Activated T-cell treated with anti-CD3 and anti-CD28 coated beads, Interleukin-2, amount 50 U/mL, for 1 hour (primary cell): ENCODE results near the gene MED19.
A peak's percentile ranks its signal among the peaks of the same experiment; 100 is the strongest.
"Not testable (repeated sequence)": the region's sequence is repeated elsewhere in the genome, so short reads cannot be mapped to it uniquely, and the experiment has no call there.

Experiments
- DNase-seq: peaks from one replicate; pipeline ENCODE4 v3.0.0-alpha.2; 2020

The MED19 gene

DNA sequence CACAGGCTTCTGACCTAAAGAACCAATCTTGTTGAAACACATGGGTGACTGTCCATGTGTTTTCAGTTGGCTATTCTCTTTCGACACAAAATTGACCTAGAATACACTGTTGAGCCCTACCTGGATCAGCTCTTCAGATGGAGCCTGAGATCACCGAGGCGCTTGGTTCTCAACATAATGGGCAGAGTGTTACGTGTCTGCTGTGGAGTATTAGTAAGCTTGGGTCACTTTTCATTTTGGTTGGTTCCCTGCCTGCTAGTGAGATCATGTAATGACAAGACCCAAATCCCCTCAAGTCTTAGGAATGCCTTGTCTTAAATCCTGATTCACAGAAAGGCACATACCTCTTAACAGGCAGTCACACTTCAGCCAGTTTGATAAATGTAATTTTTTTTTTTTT, 8.7 kb downstream of the MED19 start:
- DNase-seq, result no peak

DNA sequence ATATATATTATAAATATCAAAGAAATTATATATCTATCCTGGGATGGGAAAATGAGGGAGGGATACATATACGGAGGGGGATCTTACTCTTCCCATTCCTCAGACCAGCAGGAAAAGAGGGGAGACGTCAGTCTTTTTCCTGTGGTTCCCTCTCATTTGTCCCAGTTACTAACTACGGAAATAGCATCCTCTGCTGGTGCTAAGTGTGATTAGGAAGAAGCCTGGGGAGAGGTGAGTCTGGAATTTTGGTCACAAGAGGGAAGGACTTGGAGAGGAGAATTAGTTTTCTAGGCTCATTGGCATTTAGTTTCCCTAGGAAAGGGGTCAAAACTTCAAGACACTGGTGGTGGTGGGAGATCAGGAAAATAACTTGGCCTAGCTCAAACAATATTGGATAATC, 11.6 kb downstream of the MED19 start:
- no peak for DNase-seq

GRCh38 chr11:57699813-57700212, 12.2 kb downstream of the MED19 start:
- no peak for DNase-seq

GRCh38 chr11:57698843-57699365, 13.1 kb downstream of the MED19 start:
- no peak for DNase-seq

DNA sequence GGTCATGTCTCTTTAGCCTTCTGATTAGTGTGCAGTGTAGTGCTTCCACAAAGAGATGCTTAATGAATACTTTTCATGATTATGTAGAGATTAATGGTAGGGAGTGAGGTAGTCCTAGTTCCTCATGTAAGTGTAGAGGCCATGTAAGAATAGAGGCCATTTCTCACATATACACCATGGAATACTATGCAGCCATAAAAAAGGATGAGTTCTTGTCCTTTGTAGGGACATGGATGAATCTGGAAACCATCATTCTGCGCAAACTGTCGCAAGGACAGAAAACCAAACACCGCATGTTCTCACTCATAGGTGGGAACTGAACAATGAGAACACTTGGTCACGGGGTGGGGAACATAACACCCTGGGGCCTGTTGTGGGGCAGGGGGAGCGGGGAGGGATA, 21.5 kb downstream of the MED19 start:
- not testable (repeated sequence) for DNase-seq

DNA sequence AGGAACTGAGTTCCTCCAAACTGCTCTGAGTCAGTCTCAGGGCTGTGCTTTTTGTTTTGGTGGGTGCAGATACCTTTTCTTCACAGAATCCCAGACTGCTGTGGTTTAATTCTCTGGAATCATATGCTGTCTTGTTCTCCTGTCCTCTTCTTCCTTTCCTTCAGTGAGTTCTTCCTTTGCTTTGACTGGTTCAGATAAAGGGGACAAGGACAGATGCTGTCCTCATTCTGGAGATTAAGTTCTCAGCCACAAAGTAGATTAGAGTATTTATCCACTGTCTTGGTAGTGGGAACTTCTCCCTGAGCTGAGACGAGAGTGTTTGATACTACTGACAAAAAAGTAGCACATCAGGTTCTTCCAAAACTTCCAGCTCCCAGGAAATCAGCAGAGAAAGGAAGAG, 30.8 kb downstream of the MED19 start:
- no peak for DNase-seq

DNA sequence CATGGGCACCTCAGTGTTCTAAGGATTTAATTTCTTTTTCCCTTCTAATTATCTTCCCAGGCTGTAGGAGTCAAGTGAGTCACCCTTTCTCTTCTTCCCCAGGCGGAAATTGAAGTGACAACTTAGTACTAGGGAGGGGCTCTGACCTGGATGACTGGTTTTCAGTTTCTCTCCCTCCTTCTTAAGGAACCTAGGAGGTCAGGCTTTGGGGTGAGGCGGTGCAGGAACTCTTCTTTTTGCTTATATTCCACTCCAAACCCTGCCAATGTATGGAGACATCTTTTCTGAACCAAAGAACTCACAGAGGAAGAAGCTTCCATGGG, 31.5 kb downstream of the MED19 start:
- DNase-seq, result no peak

- no peak for DNase-seq
Measured at GRCh38 chr11:57679396-57679795, 32.6 kb downstream of the MED19 start.

DNA sequence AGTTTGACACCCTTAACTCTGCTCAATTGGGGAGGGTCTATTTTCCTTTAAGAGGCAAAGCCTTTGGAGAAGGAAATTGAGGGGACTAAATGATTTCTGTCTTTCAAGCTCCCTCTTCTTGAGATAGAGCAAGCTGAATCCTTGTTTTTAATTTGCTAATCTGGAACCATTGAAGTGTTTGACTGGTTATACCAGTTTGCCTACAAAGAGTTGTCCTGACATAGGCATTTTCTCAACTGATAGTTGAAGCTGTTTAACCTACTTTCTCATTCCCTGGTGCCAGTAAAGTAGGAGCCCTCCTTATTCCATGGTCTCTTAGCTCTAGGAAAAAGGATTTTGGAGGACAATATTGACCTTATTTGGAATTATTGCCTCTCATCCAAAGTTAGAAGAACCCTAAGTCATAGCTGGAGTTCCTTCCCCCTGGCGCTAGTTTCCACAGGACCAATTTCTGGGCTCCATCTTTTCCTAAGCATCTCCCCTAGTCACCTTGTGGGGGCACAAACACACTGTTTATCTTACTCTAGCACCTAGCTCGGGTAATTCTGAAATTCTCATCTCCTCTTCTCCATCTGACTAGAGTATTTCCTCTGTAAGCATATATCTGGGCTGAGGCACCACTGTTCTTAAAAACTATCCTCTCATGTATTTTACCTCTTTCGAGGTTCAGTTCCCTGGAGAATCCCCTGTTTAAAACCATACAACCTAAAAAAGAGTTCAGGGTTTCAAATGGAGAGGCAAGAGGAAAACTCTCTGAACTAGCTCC, 36.7 kb downstream of the MED19 start:
- DNase-seq, result no peak

GRCh38 chr11:57674251-57674650, 37.8 kb downstream of the MED19 start:
- no peak for DNase-seq

DNA sequence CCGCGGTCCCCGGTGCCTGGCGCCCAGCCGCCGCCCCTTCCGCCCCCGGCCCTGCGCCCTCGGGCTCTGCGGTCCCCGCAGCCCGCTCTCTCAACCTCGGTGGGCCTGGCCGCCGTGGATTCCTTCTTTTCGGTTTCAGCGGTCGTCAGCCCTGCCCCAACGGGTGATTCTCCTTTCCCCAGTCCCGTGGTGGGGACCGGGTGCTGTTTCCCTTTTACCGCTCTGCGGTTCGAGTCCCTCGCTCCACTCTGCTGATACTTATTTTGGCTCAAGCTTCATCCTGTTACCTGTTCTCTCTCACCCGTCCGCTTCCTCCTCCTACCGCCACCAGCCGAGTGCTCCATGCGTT, 43.6 kb downstream of the MED19 start:
- no peak for DNase-seq

DNA sequence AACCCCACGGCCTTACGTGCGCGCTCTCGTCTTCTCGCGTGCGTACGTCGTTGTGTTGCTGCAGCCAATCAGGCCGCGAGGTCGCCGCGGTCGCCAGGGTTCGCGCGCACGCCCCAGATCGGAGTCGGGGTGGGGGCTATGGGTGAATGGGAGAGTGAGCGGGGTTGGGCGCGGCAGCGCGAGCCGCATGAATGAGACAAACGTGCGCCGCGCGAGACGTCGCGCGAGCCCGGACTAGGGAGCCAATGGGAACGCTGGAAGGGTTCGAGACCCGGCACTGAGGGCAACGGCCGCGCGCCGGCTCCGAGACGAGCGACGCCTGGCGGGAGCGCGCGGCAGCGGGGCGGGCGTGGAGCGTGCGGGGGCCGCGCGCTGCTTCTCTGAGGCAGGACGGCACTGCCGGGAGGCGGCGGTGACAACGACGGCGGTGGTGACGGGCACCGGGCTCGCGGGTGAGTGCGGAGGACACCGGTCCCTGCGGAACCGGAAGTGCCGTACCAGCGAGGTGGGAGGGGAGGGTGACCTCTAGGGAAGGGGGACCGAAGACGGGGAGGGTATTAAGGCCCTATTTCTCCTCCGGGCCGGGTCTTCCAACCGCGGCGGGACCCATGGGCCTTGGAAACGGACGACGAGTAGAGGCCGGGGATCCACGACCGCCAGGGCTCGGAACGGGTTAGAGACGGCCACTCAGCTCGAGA, 44.1 kb downstream of the MED19 start, which contains the start of gene ZDHHC5:
TSS of gene ZDHHC5 (plus strand) at position 379 of the 698 bp plus-strand sequence. CDS start 4,977 bp downstream, outside the sequence.
- peak; percentile 99 for DNase-seq

GRCh38 chr11:57667117-57667735, 44.8 kb downstream of the MED19 start:
- peak; percentile 83 for DNase-seq

GRCh38 chr11:57663975-57664374, 48.0 kb downstream of the MED19 start:
- DNase-seq, result no peak

- no peak for DNase-seq
Measured at GRCh38 chr11:57662893-57663292, 49.1 kb downstream of the MED19 start.

DNA sequence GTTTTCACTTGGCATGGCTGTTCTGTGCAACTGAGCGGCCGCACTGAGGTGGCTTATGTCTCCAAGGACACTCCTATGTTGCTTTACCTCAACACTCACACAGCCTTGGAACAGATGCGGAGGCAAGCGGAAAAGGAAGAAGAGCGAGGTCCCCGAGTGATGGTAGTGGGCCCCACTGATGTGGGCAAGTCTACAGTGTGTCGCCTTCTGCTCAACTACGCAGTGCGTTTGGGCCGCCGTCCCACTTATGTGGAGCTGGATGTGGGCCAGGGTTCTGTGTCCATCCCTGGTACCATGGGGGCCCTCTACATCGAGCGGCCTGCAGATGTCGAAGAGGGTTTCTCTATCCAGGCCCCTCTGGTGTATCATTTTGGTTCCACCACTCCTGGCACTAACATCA, 52.3 kb downstream of the MED19 start:
- DNase-seq, result no peak

DNA sequence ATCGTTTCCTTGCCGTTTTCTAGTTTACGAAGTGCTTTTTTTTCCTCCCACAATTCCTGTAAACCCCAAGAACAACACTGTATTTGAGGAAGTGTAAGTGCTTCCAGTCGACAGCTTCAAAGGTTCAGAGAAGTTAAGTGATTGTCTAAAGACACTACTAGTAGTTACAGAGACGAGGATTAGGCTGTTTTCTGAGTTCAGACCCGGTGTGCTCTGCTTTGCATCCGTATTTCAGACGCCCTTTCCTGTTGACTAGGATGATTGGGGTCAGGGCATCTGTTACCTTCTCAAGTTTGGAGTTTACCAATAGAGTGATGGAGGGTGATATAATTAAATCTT, 54.0 kb downstream of the MED19 start:
- DNase-seq, result no peak

- DNase-seq, result peak; percentile 97
Measured at GRCh38 chr11:57657194-57658022, 54.6 kb downstream of the MED19 start, which contains the start of gene CLP1. Gene CLP1 (plus strand): TSS chr11:57657762. CDS start chr11:57659477, 1,715 bp downstream.

DNA sequence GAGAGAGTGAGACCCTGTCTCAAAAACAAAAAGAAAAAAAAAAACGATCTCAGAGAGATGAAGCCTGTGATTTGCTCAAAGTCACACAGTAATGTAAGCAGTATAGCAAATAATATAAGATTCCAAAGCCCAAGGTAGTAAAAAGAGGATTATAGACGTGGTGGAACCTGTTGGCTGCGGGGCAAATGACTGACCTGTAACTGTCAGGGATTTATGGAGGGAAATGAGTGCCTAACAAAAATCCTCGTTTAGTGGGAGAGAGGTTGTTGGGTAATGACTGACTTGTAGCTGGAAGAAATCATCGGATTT, 55.2 kb downstream of the MED19 start:
- DNase-seq, result no peak
